Type B pancreatic cell (in vitro differentiated cells): ENCODE results near the gene ST6GAL1. TPM values are rescaled to one million over a fixed set of nuclear protein-coding genes. Genes with fewer than 3 reads are reported as not detected.

ENCODE experiments used
- DNase-seq: peaks from one replicate; pipeline ENCODE4 v3.0.0; 2021; ENCODE audit warnings: mixed read lengths; ENCODE audit not compliant: unreplicated experiment; ENCODE audit errors: extremely low spot score
- H3K27ac Mint-ChIP-seq: 2 replicates; pipeline ENCODE4 v1.8.0; 2021; ENCODE audit warnings: mild to moderate bottlenecking, mixed read lengths
- H3K27me3 Mint-ChIP-seq: 2 replicates; pipeline ENCODE4 v1.8.0; 2021; ENCODE audit warnings: mixed read lengths
- H3K36me3 Mint-ChIP-seq: 2 replicates; pipeline ENCODE4 v1.8.0; 2021; ENCODE audit warnings: mixed read lengths
- H3K4me1 Mint-ChIP-seq: one replicate; pipeline ENCODE4 v1.8.0; 2021; ENCODE audit warnings: mixed read lengths; ENCODE audit not compliant: unreplicated experiment
- H3K4me3 Mint-ChIP-seq: 2 replicates; pipeline ENCODE4 v1.8.0; 2021; ENCODE audit warnings: mild to moderate bottlenecking, mixed read lengths
- H3K9me3 Mint-ChIP-seq: 2 replicates; pipeline ENCODE4 v1.8.0; 2021; ENCODE audit warnings: mixed read lengths
- total RNA-seq: library from RNA; stranded (reverse); gene quantifications from 2 replicates; pipeline ENCODE4 v1.2.1, GENCODE V29; 2021; ENCODE audit warnings: low replicate concordance
- TF ChIP-seq, protein P1 (sequence below): fragments of 200-600 bp; sonication (generic); conservative IDR thresholded peaks from 2 replicates; pipeline ENCODE4 v1.5.0; 2021; ENCODE audit warnings: antibody characterized with exemption, mild to moderate bottlenecking

ST6GAL1 gene
- total RNA-seq, 1 donor from 2014 or later: 51.8 TPM

DNA sequence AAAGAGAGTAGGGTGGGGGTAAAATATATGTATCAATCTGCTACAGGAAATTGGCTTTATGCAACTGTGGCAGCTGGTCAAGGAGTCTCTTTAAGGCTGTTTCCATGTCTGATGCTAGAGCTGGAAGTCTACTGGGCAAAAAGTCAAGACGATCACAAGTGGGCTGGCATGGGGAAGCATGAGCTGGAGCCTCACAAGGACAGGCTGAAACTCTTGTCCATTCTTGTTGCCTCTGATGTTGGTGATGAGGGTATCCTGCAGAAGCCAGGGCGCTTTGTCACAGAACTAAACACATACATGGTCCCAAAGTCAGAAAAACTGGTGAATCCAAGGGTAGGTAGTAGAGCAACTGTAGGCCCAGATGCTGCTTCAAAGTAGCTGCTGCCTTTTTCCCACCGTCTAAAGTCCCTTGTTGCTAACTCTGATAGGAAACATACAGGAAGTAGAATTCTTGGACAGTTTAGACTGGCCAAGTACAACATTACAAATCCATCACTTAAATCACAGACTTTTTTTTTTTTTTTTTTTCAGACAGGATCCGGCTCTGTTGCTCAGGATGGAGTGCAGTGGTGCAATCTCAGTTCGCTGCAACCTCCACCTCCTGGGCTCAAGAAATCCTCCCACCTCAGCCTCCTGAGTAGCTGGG is 154.8 kb downstream of the ST6GAL1 start:
- no peaks in the 10 kb centered on the region for H3K9me3 Mint-ChIP-seq
- H3K4me3 Mint-ChIP-seq: no peak overlapping the region
- TF ChIP-seq, protein P1, sequence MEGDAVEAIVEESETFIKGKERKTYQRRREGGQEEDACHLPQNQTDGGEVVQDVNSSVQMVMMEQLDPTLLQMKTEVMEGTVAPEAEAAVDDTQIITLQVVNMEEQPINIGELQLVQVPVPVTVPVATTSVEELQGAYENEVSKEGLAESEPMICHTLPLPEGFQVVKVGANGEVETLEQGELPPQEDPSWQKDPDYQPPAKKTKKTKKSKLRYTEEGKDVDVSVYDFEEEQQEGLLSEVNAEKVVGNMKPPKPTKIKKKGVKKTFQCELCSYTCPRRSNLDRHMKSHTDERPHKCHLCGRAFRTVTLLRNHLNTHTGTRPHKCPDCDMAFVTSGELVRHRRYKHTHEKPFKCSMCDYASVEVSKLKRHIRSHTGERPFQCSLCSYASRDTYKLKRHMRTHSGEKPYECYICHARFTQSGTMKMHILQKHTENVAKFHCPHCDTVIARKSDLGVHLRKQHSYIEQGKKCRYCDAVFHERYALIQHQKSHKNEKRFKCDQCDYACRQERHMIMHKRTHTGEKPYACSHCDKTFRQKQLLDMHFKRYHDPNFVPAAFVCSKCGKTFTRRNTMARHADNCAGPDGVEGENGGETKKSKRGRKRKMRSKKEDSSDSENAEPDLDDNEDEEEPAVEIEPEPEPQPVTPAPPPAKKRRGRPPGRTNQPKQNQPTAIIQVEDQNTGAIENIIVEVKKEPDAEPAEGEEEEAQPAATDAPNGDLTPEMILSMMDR: no peak
- no peak overlapping the region for H3K27ac Mint-ChIP-seq
- no peaks in the 10 kb centered on the region for H3K27me3 Mint-ChIP-seq
- H3K36me3 Mint-ChIP-seq: no peaks in the 10 kb centered on the region
- no peak for DNase-seq
- no peaks in the 10 kb centered on the region for H3K4me1 Mint-ChIP-seq

DNA sequence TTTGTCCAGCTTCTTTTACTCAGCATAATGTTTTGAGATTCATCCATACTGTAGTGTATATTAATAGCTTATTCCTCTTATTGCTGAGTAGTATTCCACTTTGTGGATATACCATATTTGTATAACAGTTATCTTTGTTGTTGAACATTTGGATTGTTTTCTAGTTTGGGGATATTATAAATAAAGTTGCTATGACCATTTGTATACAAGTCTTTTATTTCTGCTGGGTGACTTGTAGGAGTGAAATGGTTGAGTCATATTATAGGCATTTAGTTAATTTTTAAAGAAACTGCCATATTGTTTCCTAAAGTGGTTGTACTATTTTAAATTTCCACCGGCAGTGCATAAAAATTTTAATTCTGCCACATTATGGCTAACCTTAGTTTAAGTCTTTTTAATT is 155.6 kb downstream of the ST6GAL1 start:
- H3K4me1 Mint-ChIP-seq: no peaks in the 10 kb centered on the region
- no peak for DNase-seq
- no peaks in the 10 kb centered on the region for H3K36me3 Mint-ChIP-seq
- TF ChIP-seq, protein P1: no peak
- H3K4me3 Mint-ChIP-seq: no peak overlapping the region
- no peak overlapping the region for H3K27ac Mint-ChIP-seq
- H3K9me3 Mint-ChIP-seq: no peaks in the 10 kb centered on the region
- H3K27me3 Mint-ChIP-seq: no peaks in the 10 kb centered on the region

DNA sequence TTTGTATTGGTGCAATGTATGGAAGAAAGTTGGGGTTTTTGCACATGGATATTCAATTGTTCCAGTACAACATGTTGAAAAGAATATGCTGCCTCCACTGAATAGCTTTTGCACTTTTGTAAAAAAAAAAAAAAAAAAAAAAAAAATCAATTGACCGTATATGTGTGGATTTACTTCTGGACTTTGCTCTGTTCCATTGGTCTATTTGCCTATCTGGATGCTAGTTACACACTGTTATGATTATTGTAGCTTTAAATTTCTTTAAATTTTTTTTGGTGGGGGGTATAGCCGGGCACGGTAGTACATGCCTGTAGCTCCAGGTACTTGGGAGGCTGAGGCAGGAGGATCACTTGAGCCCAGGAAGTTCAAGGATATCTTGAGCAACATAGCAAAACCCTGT is 156.5 kb downstream of the ST6GAL1 start:
- H3K9me3 Mint-ChIP-seq: no peaks in the 10 kb centered on the region
- H3K4me3 Mint-ChIP-seq: no peak overlapping the region
- H3K4me1 Mint-ChIP-seq: no peaks in the 10 kb centered on the region
- no peak for DNase-seq
- TF ChIP-seq, protein P1: no peak
- no peak overlapping the region for H3K27ac Mint-ChIP-seq
- H3K27me3 Mint-ChIP-seq: no peaks in the 10 kb centered on the region
- H3K36me3 Mint-ChIP-seq: no peaks in the 10 kb centered on the region

DNA sequence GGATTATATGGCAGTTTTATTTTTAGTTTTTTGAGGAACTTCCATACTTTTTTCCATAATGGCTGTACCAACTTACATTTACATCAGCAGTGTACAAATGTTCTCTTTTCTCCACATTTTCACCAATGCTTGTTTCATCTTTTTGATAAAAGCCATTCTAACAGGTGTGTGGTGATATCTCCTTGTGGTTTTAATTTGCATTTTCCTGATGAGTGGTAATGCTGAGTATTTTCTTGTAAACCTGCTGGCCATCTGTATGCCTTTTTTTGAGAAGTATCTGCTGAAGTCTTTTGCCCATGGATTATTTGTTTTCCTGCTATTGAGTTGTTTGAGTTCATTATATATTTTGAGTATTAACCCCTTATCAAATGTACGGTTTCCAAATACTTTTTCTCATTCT is 158.4 kb downstream of the ST6GAL1 start:
- no peak overlapping the region for H3K4me3 Mint-ChIP-seq
- no peaks in the 10 kb centered on the region for H3K9me3 Mint-ChIP-seq
- H3K4me1 Mint-ChIP-seq: no peaks in the 10 kb centered on the region
- no peaks in the 10 kb centered on the region for H3K27me3 Mint-ChIP-seq
- TF ChIP-seq, protein P1: no peak
- H3K27ac Mint-ChIP-seq: no peak overlapping the region
- DNase-seq: no peak
- no peaks in the 10 kb centered on the region for H3K36me3 Mint-ChIP-seq

DNA sequence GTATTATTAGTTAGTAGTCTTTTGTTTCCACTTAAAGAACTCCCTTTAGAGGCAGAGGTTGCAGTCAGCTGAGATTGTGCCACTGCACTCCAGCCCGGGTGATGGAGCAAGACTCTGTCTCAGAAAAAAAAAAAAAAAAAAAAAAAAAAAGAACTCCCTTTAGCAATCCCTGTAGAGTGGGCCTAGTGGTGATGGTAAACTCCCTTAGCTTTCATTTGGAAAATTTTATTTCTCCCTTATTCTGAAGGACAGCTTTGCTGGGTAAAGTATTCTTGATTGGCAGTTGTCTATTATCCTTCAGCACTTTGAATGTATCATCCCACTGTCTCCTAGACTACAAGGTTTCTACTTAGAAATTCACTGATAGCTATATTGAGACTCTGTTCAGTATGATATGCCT is 163.0 kb downstream of the ST6GAL1 start:
- H3K36me3 Mint-ChIP-seq: no peaks in the 10 kb centered on the region
- H3K27me3 Mint-ChIP-seq: no peaks in the 10 kb centered on the region
- TF ChIP-seq, protein P1: no peak
- peaks cover 5% of the 10 kb centered on the region for H3K9me3 Mint-ChIP-seq
- no peak for DNase-seq
- no peak overlapping the region for H3K27ac Mint-ChIP-seq
- H3K4me1 Mint-ChIP-seq: no peaks in the 10 kb centered on the region
- no peak overlapping the region for H3K4me3 Mint-ChIP-seq
